GM19324 (cell line): ENCODE measurements around the gene VPS39.

Source experiments
- ATAC-seq: cut with Tn5 transposase; IDR thresholded peaks from one replicate; pipeline ENCODE4 v1.9.1; 2021; ENCODE audit warnings: mild to moderate bottlenecking, moderate library complexity; ENCODE audit not compliant: unreplicated experiment, low FRiP score

VPS39 gene

DNA sequence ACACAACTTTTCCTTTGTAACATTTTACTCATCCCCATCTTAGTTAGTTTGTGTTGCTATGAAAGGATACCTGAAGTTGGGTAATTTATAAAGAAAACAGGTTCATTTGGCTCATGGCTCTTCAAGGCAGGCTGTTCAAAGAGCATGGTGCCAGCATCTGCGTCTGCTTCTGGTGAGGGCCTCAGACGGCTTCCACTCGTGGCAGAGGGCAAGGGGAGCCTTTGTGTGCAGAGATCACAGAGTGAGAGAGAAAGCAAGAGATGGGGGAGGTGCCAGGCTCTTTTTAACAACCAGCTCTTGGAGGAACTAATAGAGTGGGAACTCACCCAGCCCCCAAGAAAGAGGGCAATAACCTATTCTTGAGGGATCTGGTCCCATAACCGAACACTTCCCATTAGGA lies 74.7 kb downstream of the VPS39 start:
- ATAC-seq, result no peak

DNA sequence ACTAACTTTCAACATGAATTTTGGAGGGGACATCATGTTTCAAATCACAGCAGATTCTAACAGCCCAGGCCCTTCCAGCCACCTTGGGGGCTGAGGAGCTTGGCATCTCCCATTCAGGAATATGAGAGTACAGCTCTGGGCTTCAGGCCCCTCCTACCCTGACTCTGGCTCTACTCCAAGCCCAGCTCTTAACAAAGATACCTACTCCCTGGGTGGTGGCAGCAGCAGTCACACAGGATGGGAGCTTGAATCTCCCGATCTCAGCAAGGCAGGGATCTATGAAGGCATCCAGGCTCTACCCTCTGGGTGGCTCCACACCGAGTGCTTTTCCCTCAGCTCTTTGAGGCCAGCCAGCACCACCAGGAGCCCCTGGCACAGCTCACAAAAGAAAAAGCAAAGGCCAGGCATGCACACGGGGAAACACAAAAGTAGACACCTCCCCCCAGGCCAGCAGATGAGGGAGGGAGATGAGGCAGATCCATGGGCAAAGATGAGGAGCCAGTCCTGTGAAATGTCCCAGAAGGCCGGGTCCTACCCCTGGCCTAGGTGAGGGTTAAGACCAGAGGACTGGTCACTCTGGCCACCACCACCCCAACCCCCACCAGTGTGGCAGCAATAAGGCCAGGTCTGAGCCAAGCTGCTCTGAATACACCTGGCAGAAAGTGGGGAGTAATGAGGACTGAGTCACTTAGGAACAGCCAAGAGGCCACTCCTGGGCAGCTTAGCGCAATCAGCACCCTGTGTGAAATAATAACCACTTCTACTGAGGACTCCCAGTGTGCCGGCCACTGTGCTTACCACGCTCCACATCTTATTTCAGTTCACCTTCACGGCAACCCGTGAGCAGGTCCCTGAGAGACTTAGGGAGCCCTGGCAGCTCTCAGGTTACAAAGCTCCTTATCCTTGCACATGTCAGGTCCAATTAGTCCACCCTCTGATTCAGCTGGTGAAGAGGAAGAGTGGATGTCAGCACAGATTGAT lies 76.0 kb downstream of the VPS39 start:
- no peak for ATAC-seq

DNA sequence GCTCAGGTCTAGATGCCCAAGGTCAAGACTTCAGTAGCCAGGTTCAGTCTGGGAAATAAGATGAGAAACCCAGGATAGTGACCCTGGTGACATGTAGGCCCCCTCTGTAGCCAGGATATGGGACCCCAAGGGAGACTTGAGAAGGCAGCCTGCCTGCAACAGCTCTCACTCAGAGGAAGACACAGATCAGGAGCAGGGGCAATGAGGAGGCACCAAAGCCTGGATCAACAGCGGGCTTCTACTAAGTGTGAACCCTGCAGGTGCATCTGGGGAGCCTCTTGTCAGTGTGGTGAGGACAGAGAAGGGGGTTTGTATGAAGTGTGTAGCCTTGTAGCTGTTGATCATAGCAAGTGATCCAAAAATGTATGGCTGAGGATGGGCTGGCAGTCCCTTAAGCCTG lies 77.1 kb downstream of the VPS39 start:
- ATAC-seq, result no peak

DNA sequence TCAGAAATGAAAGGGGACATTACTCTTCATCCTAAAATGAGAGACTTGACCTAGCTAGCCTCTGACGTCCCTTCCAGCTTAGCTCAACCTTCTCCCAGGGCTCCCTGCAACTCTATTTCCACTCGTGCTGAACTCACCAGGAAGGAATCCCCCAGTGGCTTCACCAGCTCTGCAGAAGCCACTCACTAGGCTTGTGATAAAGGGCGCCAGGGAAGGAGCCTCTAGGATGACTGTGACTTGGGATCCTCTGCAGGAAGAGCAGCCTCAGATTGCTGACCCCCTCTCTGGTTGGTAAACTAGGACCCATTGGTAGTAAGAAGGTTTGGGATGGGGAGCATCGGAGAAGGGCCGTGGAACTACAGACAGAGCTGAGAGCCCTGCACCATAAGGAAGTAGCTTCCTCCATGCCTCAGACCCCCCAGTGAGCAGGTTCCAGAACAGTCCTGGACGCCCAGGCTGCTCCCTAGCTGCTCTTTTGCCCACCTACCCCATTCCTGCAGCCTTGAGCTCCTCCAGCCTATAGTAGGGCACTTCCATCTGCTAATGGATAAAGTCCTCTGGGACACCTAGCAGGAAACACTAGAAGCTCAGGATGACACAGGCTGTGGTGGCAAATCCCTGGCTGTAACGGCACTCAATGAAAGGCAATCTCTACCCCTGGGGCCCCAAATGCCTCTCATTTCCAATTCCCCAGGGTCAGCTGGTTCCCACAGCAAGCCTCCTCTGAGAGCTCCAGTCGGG lies 77.7 kb downstream of the VPS39 start:
- ATAC-seq, result no peak

DNA sequence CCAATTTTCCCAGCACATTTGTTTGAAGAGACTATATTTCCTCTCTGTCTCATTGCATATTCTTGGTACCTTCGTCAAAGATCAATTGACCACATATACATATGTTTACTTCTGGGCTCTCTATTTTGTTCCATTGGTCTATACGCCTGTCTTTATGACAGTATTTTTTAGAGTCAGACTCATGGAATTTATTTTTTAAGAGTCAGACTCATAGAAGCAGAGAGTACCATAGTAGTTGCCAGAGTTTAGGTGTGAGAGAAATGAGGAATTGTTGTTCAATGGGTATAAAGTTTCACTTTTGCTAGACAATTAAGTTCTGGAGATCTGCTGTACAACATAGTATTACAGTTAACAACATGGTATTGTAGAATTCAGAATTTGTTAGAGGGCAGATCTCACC lies 78.7 kb downstream of the VPS39 start:
- ATAC-seq, result no peak

DNA sequence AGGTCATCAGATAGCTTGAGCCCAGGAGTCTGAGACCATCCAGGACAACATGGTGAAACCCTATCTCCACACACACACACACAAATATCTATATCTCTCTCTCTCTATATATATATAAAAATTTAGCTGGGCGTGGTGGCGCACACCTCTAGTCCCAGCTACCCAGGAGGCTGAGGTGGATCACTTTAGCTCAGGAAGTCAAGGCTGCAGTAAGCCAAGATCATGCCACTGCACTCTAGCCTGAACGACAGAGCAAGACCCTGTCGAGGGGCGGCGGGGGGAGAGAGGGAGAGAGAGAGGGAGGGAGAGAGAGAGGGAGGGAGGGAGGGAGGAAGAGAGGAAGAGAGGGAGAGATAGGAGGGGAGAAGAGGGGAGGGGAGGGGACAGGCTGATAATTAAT lies 79.6 kb downstream of the VPS39 start:
- no peak for ATAC-seq

DNA sequence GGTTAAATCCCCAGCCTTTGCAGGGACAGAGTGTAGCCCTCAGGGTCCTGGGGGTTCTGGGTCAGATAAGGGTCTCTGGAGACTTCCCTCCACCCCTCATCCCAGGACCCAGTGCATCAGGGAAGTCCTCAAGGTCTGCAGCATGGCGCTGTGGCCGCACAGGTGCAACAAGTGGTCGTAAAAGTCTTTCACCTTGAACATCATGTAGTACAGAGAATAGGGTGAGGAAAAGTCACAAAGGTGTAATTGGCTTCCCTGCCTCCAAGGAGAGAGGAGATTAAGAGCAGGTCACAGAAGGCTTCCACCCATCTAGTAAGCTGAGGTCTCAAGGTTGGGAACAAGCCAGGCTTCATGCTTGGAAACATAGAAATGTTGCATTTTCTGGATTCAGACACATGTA lies 84.6 kb downstream of the VPS39 start:
- ATAC-seq, result no peak

DNA sequence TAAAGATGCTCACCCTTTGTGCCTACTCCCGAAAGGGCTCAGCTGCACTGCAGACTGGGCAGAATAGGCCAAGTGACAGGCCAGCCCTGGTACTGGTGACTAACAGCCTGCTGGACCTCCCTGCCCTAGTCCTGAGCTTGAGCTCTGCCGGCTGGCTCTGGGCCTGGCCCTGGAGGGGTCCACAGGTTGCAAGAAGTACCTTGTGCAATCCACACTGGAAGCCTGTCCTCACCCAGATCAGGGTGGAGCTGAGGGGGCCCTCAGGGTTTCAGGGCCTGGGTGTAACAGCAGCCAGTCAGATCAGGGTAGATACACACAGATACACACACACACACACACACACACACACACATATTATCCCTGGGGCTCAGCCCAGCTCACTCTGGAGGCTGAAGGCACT lies 86.4 kb downstream of the VPS39 start:
- no peak for ATAC-seq

DNA sequence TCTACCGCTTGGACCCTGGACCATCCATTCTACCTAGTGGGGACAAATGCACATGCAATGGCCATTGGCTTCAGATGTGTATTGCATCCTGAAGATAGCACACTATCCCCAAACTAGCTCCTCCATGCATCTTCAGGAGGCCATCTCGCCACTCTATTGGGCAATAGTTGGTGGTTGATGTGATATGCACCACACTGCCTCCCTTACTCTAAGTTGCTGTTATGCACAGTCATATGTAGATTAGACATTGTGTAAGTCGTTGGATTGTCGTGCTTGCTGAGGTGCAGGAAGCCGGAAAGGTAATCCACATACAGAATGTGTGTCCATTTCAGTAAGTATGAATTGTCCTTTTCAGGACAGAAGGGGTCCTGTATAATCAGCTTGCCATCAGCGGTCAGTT lies 87.1 kb downstream of the VPS39 start:
- ATAC-seq, result no peak

DNA sequence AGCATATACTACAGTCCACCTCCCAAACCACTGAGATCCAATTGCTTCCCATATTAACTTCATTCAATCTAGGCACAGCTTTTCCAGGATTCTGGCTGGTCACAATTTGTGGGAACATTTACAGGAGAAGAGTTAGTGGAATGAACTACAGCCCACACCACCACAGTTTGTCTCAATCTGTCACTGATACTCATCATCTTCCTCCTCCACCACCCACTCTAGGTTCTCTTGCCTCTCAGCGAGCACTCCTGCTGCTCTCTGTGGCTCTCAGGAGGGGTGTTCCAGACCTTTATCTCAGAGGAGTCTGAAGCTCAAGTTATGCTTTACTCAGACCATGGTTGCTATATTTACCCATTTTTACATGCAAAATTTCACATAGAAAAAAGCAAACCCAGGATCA lies 87.8 kb downstream of the VPS39 start:
- no peak for ATAC-seq

DNA sequence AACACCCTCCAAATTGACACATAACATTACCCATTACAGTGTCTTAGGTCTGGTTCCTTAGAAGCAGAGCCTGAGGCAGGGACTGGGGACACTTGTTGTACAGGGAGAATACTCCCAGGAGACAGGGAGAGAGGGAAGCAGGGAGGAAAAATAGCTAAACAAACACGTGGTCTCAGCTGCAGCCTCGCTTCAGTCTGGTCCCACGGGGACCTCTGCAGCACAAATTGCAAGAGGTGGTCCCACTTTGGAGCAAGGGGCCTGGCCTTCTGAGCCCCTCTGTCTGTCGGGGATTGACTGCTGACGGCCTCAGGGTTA lies 88.7 kb downstream of the VPS39 start:
- ATAC-seq, result no peak

DNA sequence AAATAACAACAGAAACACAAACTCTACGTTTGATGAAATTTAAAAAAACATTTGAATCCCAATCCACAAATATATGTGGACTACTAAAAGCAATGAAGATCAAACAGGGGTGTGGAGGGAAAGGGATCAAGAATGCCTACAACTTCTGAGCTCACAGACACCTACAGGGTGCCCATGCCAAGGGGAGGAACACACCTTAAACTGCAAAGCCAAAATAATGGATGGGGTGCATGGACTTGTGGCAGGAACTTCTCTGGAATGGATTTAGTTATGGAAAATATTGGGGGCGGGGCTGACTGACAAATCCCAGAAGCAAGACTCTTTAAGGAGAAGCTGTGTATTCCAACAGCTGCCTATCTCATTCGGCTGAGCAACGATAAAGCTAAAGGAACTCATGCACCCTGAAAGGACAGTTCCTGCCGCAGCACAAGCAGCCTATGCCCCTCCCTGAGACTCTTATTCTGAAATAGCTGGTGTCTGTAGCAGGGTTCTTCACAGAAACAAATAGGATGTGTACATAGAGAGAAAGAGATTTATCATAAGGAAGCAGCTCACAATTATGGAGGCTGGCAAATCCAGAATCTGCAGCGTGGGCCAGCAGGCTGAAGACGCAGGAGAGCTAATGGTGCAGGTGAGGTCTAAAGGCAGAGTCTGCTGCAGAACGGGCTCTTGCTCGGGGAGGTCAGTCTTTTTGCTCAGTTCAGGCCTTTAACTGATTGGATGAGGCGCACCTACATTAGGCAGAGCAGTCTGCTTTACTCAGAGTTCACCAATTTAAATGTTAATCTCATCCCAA lies 89.3 kb downstream of the VPS39 start:
- ATAC-seq, result no peak

DNA sequence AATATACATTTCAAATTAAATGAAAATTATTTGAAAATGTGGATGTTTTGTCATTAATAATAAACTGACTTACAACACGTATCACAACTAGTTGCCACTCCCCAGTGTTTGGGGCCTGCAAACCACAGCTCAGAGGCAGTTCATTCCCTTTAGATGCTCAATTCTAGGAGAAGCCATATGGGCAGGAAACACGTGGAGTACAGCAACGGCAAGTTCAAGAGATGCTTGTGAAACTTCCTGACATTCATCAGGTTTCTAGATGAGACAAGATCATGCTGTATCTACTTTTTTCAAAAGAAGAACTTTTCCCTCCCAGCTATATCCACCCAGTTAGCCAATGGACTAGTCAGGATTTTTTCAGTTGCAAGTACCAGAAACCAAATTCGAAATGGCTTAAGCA lies 96.2 kb downstream of the VPS39 start:
- ATAC-seq, result no peak

DNA sequence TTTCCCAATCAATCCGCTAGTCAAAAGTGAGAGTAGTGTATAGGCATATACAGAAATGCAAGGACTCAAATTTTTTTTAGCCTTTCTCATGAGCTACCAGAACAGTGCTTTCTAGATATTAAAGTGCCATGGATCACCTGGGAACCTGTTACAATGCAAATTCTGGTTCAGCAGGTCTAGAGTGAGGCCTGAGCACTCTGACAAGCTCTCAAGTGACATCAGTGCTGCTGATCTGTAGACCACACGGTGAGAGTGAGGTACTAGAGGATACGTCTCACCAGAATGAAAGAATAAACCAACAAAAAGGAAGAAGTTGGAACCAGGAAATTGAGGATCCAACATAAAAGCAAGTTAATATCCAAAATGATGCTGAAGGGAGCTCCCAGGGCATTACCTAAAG lies 97.7 kb downstream of the VPS39 start:
- ATAC-seq, result no peak

DNA sequence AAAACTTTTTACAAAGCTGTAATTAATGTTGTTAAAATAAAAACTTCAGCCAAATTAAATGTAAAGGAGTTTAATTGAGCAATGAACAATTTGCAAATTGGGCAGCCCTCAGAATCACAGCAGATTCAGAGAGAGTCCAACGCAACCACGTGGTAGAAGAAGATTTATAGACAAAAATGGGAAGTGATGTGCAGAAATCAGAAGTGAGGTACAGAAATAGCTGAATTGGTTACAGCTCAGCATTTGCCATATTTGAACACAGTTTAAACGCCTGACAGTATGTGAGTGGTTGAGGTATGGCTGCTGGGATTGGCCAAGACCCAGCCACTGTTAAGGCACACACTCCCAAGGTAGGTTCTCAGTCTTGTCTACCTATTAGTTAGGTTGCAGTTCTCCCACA lies 99.3 kb downstream of the VPS39 start:
- no peak for ATAC-seq
